Activated B cell treated with CpG ODN at 0.5 μM for 24 hours (primary cell): ENCODE data around the gene NFYC. TPM values are rescaled to one million over a fixed set of nuclear protein-coding genes. Genes with fewer than 3 reads are reported as not detected.
A peak's percentile ranks its signal among the peaks of the same experiment; 100 is the strongest.

Experiments
- ATAC-seq: fragments of 200-7000 bp; cut with Tn5 transposase; one replicate; pipeline ENCODE4 v1.10.0; 2021; ENCODE audit warnings: low read depth, mild to moderate bottlenecking, moderate library complexity
- CTCF ChIA-PET: fragments of 350-600 bp; sonication (Branson Sonifier 250); formaldehyde crosslinking; loops from one replicate; lab custom pipeline; 2021; ENCODE audit warnings: antibody characterized with exemption; lab: Charles Lee
- POLR2A ChIA-PET: fragments of 350-600 bp; sonication (Branson Sonifier 250); formaldehyde crosslinking; loops from one replicate; lab custom pipeline; 2021; ENCODE audit warnings: antibody characterized with exemption; lab: Charles Lee
- DNase-seq: peaks from one replicate; pipeline ENCODE4 v3.0.0; 2022
- H3K27ac Mint-ChIP-seq: one replicate; pipeline ENCODE4 v1.8.0; 2020; ENCODE audit warnings: mixed read lengths
- H3K27me3 Mint-ChIP-seq: one replicate; pipeline ENCODE4 v1.8.0; 2021; ENCODE audit warnings: mixed read lengths
- H3K36me3 Mint-ChIP-seq: one replicate; pipeline ENCODE4 v1.8.0; 2021; ENCODE audit warnings: low read depth, mixed read lengths
- H3K4me1 Mint-ChIP-seq: one replicate; pipeline ENCODE4 v1.8.0; 2021; ENCODE audit warnings: mixed read lengths
- H3K4me3 Mint-ChIP-seq: one replicate; pipeline ENCODE4 v1.8.0; 2020; ENCODE audit warnings: mild to moderate bottlenecking, mixed read lengths
- H3K9me3 Mint-ChIP-seq: one replicate; pipeline ENCODE4 v1.8.0; 2020; ENCODE audit warnings: mixed read lengths
- CTCF ChIP-seq: fragments of 200-600 bp; IDR thresholded peaks from one replicate; pipeline ENCODE4 v1.8.0; 2022; ENCODE audit warnings: antibody characterized with exemption, mild to moderate bottlenecking
- intact Hi-C: fragments of 100-400 bp; cut with micrococcal nuclease; formaldehyde crosslinking; loops from one replicate; pipeline ENCODE4 v1.15.1; 2024
- total RNA-seq: library from RNA; stranded (reverse); gene quantifications from 2 replicates; pipeline ENCODE4 v1.2.3, GENCODE V29; 2022

The NFYC gene
- total RNA-seq, 1 donor from 2014 or later: 76.0 TPM

- peaks cover 13% of the 10 kb centered on the region for H3K4me1 Mint-ChIP-seq
- no peak for ATAC-seq
- DNase-seq: no peak
- ChIA-PET CTCF (no interaction called here), POLR2A (no interaction called here)
- intact Hi-C loops: no loop called here
- TF ChIP-seq CTCF: no peak
- no peaks in the 10 kb centered on the region for H3K9me3 Mint-ChIP-seq
- peaks cover 10% of the 10 kb centered on the region for H3K36me3 Mint-ChIP-seq
- H3K27me3 Mint-ChIP-seq: peaks cover 28% of the 10 kb centered on the region
- no peak overlapping the region for H3K27ac Mint-ChIP-seq
- peak overlapping the region; percentile 69 for H3K4me3 Mint-ChIP-seq
Observed at GRCh38 chr1:40782371-40782956, 91.0 kb downstream of the NFYC start.

DNA sequence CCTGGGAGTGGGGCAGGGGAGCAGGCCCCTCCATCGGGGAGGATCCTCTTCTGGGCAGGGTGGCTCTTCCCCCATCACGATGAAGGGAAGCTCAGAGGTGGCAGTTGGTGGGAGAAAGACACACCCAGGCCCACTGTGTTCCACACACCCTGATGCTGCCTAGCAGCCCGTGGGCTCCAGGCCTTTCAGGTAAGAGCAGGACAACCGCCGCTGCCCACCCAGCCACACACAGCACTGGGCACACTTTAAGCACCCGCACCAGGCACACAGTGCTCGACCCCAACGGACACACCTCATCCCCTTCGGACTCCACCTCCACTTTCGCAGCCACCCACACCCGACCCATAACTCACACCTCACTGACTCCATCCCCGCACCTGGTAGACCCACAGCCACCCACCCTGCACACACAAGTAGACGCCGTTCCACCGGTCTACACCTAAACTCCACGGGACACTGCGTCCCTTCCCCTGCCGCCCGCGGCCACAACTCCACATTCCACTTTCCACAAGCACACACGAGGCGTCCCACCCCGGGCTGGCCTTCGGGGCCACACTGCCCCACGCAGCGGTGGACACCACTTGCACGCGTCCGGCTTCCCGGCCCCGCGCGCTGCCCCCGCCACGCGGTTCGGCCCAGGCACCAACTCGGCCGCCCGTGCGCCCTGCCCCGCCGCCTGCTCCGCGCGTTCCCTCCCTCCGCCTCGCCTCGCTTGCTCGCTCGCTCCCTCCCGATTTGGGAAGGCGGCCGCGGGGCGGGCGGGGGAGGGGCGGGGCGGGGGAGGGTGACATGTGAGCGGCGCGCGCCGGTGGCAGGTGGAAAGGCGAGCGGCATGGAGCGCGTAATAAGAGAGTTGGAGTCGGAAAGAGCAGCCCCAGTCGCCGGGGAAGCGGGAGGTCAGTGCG is 91.7 kb downstream of the NFYC start, which contains the start of gene KCNQ4:
Gene KCNQ4, plus strand, starts transcription at position 787 of the 905 bp plus-strand sequence. CDS start 307 bp downstream, outside the sequence.
- CTCF ChIA-PET: no interaction called here
- POLR2A ChIA-PET: no interaction called here
- no peak within 1 kb of the TSS for H3K27ac Mint-ChIP-seq

DNA sequence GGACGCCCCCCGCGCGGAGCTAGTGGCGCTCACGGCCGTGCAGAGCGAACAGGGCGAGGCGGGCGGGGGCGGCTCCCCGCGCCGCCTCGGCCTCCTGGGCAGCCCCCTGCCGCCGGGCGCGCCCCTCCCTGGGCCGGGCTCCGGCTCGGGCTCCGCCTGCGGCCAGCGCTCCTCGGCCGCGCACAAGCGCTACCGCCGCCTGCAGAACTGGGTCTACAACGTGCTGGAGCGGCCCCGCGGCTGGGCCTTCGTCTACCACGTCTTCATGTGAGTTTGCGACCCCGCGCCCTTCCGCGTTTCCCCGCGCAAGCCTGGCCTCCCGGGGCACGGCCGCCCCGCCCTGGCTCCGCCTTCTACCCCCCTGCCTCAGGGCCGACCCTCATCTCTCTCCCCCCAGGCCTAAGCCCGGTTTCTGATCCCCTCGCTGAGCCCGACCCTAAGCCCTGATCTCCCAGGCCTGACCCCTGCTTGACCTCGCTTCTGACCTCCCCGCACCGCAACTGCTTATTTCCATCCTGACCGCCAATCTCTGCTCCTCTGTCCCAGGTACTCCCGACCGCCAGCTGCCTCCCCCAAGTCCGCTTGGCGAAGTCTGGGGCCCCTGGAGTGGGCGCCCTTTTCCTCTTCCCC is 92.8 kb downstream of the NFYC start:
- POLR2A ChIA-PET: no interaction called here
- no peaks in the 10 kb centered on the region for H3K9me3 Mint-ChIP-seq
- intact Hi-C loops: no loop called here
- ATAC-seq (no peak), DNase-seq (no peak)
- no peak overlapping the region for H3K27ac Mint-ChIP-seq
- H3K27me3 Mint-ChIP-seq: peaks cover 36% of the 10 kb centered on the region
- TF ChIP-seq CTCF: no peak
- H3K4me1 Mint-ChIP-seq: peaks cover 13% of the 10 kb centered on the region
- H3K4me3 Mint-ChIP-seq: peak overlapping the region; percentile 75
- no peaks in the 10 kb centered on the region for H3K36me3 Mint-ChIP-seq
- CTCF ChIA-PET: no interaction called here

More for the DNA sequence above, 91.7 kb downstream of the NFYC start, which contains the start of gene KCNQ4:
- Mint-ChIP-seq H3K36me3 (peaks cover 6% of the 10 kb centered on the region), H3K9me3 (no peaks in the 10 kb centered on the region), H3K4me1 (peaks cover 13% of the 10 kb centered on the region), H3K4me3 (peak within 1 kb of the TSS; percentile 75), H3K27me3 (peaks cover 31% of the 10 kb centered on the region)
- peak; percentile 68 for ATAC-seq
- intact Hi-C loops: no loop called here
- TF ChIP-seq CTCF: no peak
- no peak for DNase-seq

- Mint-ChIP-seq H3K4me1 (peaks cover 13% of the 10 kb centered on the region), H3K9me3 (no peaks in the 10 kb centered on the region), H3K27ac (no peak overlapping the region), H3K27me3 (peaks cover 40% of the 10 kb centered on the region), H3K36me3 (no peaks in the 10 kb centered on the region), H3K4me3 (peak overlapping the region; percentile 75)
- ATAC-seq (no peak), DNase-seq (no peak)
- CTCF ChIA-PET: no interaction called here
- TF ChIP-seq CTCF: no peak
- intact Hi-C loops: no loop called here
- POLR2A ChIA-PET: no interaction called here
Observed at GRCh38 chr1:40784771-40785151, 93.3 kb downstream of the NFYC start.

GRCh38 chr1:40785446-40785845 is 93.9 kb downstream of the NFYC start:
- intact Hi-C loops: no loop called here
- Mint-ChIP-seq H3K4me3 (no peak overlapping the region), H3K9me3 (no peaks in the 10 kb centered on the region), H3K27me3 (peaks cover 40% of the 10 kb centered on the region), H3K36me3 (no peaks in the 10 kb centered on the region), H3K4me1 (peaks cover 13% of the 10 kb centered on the region), H3K27ac (no peak overlapping the region)
- no peak for DNase-seq
- CTCF ChIA-PET: no interaction called here
- no peak for ATAC-seq
- TF ChIP-seq CTCF: no peak
- POLR2A ChIA-PET: no interaction called here
